Activated CD8-positive, alpha-beta memory T cell treated with anti-CD3 and anti-CD28 coated beads for 48 hours (primary cell): ENCODE measurements around the gene PPFIBP2.

Experiments
- DNase-seq, 3 experiments: peaks; one replicate each; pipeline ENCODE4 v3.0.0-alpha.2; 2020; ENCODE audit warnings: low read depth in 2 of 3, low spot score in 2 of 3

PPFIBP2 gene

GRCh38 chr11:7513234-7514098 is at the start of gene PPFIBP2:
Gene PPFIBP2 (plus strand): TSS chr11:7513999. CDS start chr11:7549476, 35,477 bp downstream.
- DNase-seq: peak; percentile 63 to 67 (median 65)

- no peak for DNase-seq
Measured at GRCh38 chr11:7467652-7468051, 46.1 kb upstream of the PPFIBP2 start.

GRCh38 chr11:7469351-7469865 is 44.4 kb upstream of the PPFIBP2 start:
- no peak for DNase-seq

GRCh38 chr11:7471071-7471470 is 42.7 kb upstream of the PPFIBP2 start:
- no peak for DNase-seq

GRCh38 chr11:7473717-7474116 is 40.1 kb upstream of the PPFIBP2 start:
- no peak for DNase-seq

GRCh38 chr11:7480113-7480512 is 33.7 kb upstream of the PPFIBP2 start:
- DNase-seq: no peak

- DNase-seq: no peak
Measured at GRCh38 chr11:7484131-7484530, 29.7 kb upstream of the PPFIBP2 start.

- DNase-seq: no peak
Measured at GRCh38 chr11:7484645-7485044, 29.2 kb upstream of the PPFIBP2 start.

GRCh38 chr11:7485186-7486097 is 28.4 kb upstream of the PPFIBP2 start, which contains the start of gene OLFML1:
Gene OLFML1 (plus strand): TSS chr11:7485506. CDS start chr11:7485876, 370 bp downstream.
- DNase-seq: no peak

- DNase-seq: no peak
Measured at GRCh38 chr11:7486098-7486780, 27.6 kb upstream of the PPFIBP2 start.

- DNase-seq: no peak
Measured at GRCh38 chr11:7486781-7487140, 27.0 kb upstream of the PPFIBP2 start.

GRCh38 chr11:7487360-7487759 is 26.4 kb upstream of the PPFIBP2 start:
- DNase-seq: no peak

GRCh38 chr11:7488681-7489080 is 25.1 kb upstream of the PPFIBP2 start:
- DNase-seq: no peak

- DNase-seq: no peak
Measured at GRCh38 chr11:7489376-7489775, 24.4 kb upstream of the PPFIBP2 start.

- DNase-seq: no peak
Measured at GRCh38 chr11:7490054-7490453, 23.7 kb upstream of the PPFIBP2 start.

- no peak for DNase-seq
Measured at GRCh38 chr11:7490535-7490934, 23.3 kb upstream of the PPFIBP2 start.

GRCh38 chr11:7492253-7492652 is 21.5 kb upstream of the PPFIBP2 start:
- DNase-seq: no peak

- no peak for DNase-seq
Measured at GRCh38 chr11:7493670-7494069, 20.1 kb upstream of the PPFIBP2 start.

GRCh38 chr11:7494086-7494745 is 19.6 kb upstream of the PPFIBP2 start:
- no peak for DNase-seq

GRCh38 chr11:7495882-7496551 is 17.8 kb upstream of the PPFIBP2 start:
- DNase-seq: no peak
